Stomach (tissue), 4 donors: ENCODE results near the gene CHST11.

ENCODE experiments used
- CTCF ChIP-seq, 7 experiments: fragments of 450-650 bp in 4 of 7; fragments of 200-600 bp in 3 of 7; sonication (generic) in 3 of 7; IDR thresholded peaks; one replicate each; pipeline ENCODE4 v1.5.1; 2016 to 2019; ENCODE audit warnings: antibody characterized with exemption in 7 of 7, control low read depth in 2 of 7, mild to moderate bottlenecking in 1 of 7
- EP300 ChIP-seq: sonication (generic); formaldehyde crosslinking; IDR thresholded peaks from one replicate; pipeline ENCODE4 v1.6.1; 2017; ENCODE audit warnings: antibody characterized with exemption
- POLR2A ChIP-seq, 4 donors: fragments of 450-650 bp; IDR thresholded peaks; one replicate each; pipeline ENCODE4 v1.6.1; 2016; ENCODE audit warnings: antibody characterized with exemption in 4 of 4, control low read depth in 2 of 4, mild to moderate bottlenecking in 1 of 4, moderate library complexity in 1 of 4
- POLR2AphosphoS5 ChIP-seq, 3 donors: sonication (generic); formaldehyde crosslinking; IDR thresholded peaks; one replicate each; pipeline ENCODE4 v1.6.1; 2016; ENCODE audit warnings: antibody characterized with exemption in 3 of 3

GRCh38 chr12:104515899-104516298 is 59.2 kb downstream of the CHST11 start:
- no peak for TF ChIP-seq CTCF (IDR thresholded peaks at IDR 0.05)
- TF ChIP-seq POLR2A (IDR thresholded peaks at IDR 0.05), result no peak
- TF ChIP-seq POLR2AphosphoS5 (IDR thresholded peaks at IDR 0.05), result peak in 1 of 3 donors; percentile 44
- TF ChIP-seq EP300, result no peak
